ENCODE measurements around the gene SEC11C. TPM values are rescaled to one million over a fixed set of nuclear protein-coding genes. Genes with fewer than 3 reads are reported as not detected.

Gene SEC11C
- total RNA-seq, 1 donor from 2014 or later: 54.3 TPM

DNA sequence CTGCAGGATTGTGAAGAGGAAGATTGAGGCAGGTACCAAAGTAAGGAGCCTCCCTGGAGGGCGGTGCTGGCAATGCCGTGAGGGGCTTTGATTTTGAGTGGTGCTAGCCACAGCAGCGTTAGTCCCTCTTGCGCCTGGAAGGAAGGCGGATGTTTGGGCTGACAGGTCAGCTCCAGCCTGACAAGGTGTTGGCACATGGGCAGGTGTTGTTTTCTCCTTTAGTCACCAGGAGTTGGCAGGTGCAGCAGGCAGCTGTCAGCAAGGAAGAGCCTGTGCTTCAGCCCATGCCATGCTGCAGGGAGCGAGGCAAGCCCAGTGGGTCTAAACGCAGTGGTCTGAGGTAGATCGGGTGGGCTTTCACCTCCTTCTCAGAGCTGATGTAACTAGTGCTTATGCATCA, 8.5 kb downstream of the SEC11C start:
- peaks cover 6% of the 10 kb centered on the region for H3K36me3 Mint-ChIP-seq (ENCODE audit: low read depth)
- H3K27ac Mint-ChIP-seq (ENCODE audit: unreplicated experiment): peak overlapping the region; percentile 80
- no peak for TF ChIP-seq CTCF (conservative IDR thresholded peaks at IDR 0.05)
- no peak for DNase-seq (ENCODE audit: low read depth, low spot score)
- no peaks in the 10 kb centered on the region for H3K27me3 Mint-ChIP-seq (ENCODE audit: low read depth)
- peaks cover 9% of the 10 kb centered on the region for H3K4me1 Mint-ChIP-seq
- H3K4me3 Mint-ChIP-seq: no peak overlapping the region
- no peaks in the 10 kb centered on the region for H3K9me3 Mint-ChIP-seq

DNA sequence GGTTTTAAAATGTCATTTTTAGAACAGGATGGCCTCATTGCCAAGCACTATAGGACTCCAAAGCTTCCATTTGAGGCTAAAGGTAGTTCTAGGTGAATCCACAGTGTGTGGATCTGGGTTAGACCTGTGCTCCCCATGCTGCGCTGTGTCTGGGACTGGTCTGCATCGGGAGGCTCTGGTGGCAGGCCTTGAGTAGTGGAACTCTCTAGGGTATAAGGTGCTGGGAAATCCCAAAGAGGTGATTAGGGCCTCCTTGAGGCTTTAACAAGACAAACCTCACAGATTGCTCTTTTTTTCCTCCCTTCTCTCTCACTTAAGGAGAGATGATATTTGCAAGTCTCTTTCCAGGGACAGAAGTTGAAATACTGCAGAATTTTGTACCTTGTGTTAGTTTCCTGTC, 9.3 kb downstream of the SEC11C start:
- no peak for TF ChIP-seq CTCF (conservative IDR thresholded peaks at IDR 0.05)
- Mint-ChIP-seq H3K9me3 (no peaks in the 10 kb centered on the region), H3K27me3 (ENCODE audit: low read depth) (no peaks in the 10 kb centered on the region), H3K27ac (ENCODE audit: unreplicated experiment) (no peak overlapping the region), H3K36me3 (ENCODE audit: low read depth) (peaks cover 9% of the 10 kb centered on the region), H3K4me1 (peaks cover 3% of the 10 kb centered on the region), H3K4me3 (no peak overlapping the region)
- no peak for DNase-seq (ENCODE audit: low read depth, low spot score)

DNA sequence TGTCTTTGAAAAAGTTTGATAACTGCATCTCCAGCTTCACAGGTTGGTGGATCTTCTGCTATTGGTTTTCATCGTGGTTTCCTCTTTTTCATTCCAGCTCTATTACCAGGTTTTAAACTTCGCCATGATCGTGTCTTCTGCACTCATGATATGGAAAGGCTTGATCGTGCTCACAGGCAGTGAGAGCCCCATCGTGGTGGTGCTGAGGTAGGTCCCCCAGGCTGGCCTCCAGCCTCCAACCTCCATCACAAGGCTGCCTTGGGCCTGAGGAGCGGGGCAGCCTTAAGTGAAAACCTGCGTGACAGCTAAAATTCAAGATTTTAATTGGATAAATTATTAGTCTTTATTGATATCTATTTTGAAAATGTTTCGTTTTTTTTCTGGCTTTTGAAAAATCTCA, 9.7 kb downstream of the SEC11C start:
- no peaks in the 10 kb centered on the region for H3K9me3 Mint-ChIP-seq

GRCh38 chr18:59150236-59150635, 10.6 kb downstream of the SEC11C start:
- Mint-ChIP-seq H3K4me3 (no peak overlapping the region), H3K27ac (ENCODE audit: unreplicated experiment) (no peak overlapping the region), H3K36me3 (ENCODE audit: low read depth) (peaks cover 14% of the 10 kb centered on the region), H3K9me3 (no peaks in the 10 kb centered on the region), H3K27me3 (ENCODE audit: low read depth) (no peaks in the 10 kb centered on the region), H3K4me1 (peaks cover 3% of the 10 kb centered on the region)
- DNase-seq (ENCODE audit: low read depth, low spot score): no peak
- TF ChIP-seq CTCF (conservative IDR thresholded peaks at IDR 0.05): no peak

More for the DNA sequence above, 9.7 kb downstream of the SEC11C start:
- Mint-ChIP-seq H3K36me3 (ENCODE audit: low read depth) (peaks cover 11% of the 10 kb centered on the region), H3K27me3 (ENCODE audit: low read depth) (no peaks in the 10 kb centered on the region), H3K4me3 (no peak overlapping the region), H3K27ac (ENCODE audit: unreplicated experiment) (no peak overlapping the region), H3K4me1 (peaks cover 3% of the 10 kb centered on the region)
- DNase-seq (ENCODE audit: low read depth, low spot score): no peak
- TF ChIP-seq CTCF (conservative IDR thresholded peaks at IDR 0.05): no peak

- H3K4me1 Mint-ChIP-seq: no peaks in the 10 kb centered on the region
- no peak for DNase-seq (ENCODE audit: low read depth, low spot score)
- peaks cover 18% of the 10 kb centered on the region for H3K36me3 Mint-ChIP-seq (ENCODE audit: low read depth)
- no peaks in the 10 kb centered on the region for H3K27me3 Mint-ChIP-seq (ENCODE audit: low read depth)
- H3K4me3 Mint-ChIP-seq: no peak overlapping the region
- TF ChIP-seq CTCF (conservative IDR thresholded peaks at IDR 0.05): no peak
- no peaks in the 10 kb centered on the region for H3K9me3 Mint-ChIP-seq
- no peak overlapping the region for H3K27ac Mint-ChIP-seq (ENCODE audit: unreplicated experiment)
These were observed 15.5 kb downstream of the SEC11C start for GRCh38 chr18:59155153-59155552.

DNA sequence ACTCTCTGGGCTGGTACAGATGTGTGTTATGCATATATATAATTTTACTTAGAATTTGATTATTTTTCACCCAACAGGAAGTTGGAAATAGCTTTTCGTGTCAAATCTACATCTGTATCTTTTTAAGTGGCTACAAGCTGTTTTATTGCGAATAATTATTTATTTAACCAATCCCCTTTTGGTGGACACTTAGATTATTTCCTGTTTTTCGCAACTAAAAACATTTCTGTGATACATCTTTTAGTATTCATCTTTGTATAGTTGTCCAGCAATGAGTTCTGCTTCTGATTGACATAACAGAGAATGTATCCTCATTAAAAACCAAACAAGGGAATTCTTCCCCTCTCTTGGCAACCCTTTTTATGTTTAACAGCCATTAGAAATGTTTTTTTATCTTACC, 16.6 kb downstream of the SEC11C start:
- TF ChIP-seq CTCF (conservative IDR thresholded peaks at IDR 0.05): no peak
- no peak for DNase-seq (ENCODE audit: low read depth, low spot score)
- H3K4me1 Mint-ChIP-seq: no peaks in the 10 kb centered on the region
- H3K27me3 Mint-ChIP-seq (ENCODE audit: low read depth): no peaks in the 10 kb centered on the region
- H3K27ac Mint-ChIP-seq (ENCODE audit: unreplicated experiment): no peak overlapping the region
- no peaks in the 10 kb centered on the region for H3K9me3 Mint-ChIP-seq
- no peak overlapping the region for H3K4me3 Mint-ChIP-seq
- peaks cover 18% of the 10 kb centered on the region for H3K36me3 Mint-ChIP-seq (ENCODE audit: low read depth)
